Activated naive CD8-positive, alpha-beta T cell treated with anti-CD3 and anti-CD28 coated beads, Interleukin-2, amount 10 ng/mL, durations not matched to agents 7 days and 5 days (primary cell): Measurements from ENCODE around the gene GPR31. TPM values are rescaled to one million over a fixed set of nuclear protein-coding genes. Genes with fewer than 3 reads are reported as not detected.
A peak's percentile ranks its signal among the peaks of the same experiment; 100 is the strongest.
"Not testable (repeated sequence)": the region's sequence is repeated elsewhere in the genome, so short reads cannot be mapped to it uniquely, and the experiment has no call there.

Source experiments
- ATAC-seq: fragments of 150-1000 bp; cut with Tn5 transposase; one replicate; pipeline ENCODE4 v1.10.0; 2021; ENCODE audit warnings: low read depth, moderate library complexity
- POLR2A ChIA-PET: fragments of 350-600 bp; sonication (Branson Sonifier 250); formaldehyde crosslinking; loops from one replicate; lab custom pipeline; 2021; ENCODE audit warnings: antibody characterized with exemption; lab: Charles Lee
- DNase-seq: peaks from one replicate; pipeline ENCODE4 v3.0.0; 2021
- H3K27ac Mint-ChIP-seq: one replicate; pipeline ENCODE4 v1.8.0; 2022; ENCODE audit warnings: mild to moderate bottlenecking, mixed read lengths
- H3K27me3 Mint-ChIP-seq: one replicate; pipeline ENCODE4 v1.8.0; 2022; ENCODE audit warnings: mild to moderate bottlenecking, moderate library complexity, mixed read lengths
- H3K36me3 Mint-ChIP-seq: one replicate; pipeline ENCODE4 v1.8.0; 2021; ENCODE audit warnings: mild to moderate bottlenecking, mixed read lengths
- H3K4me1 Mint-ChIP-seq: one replicate; pipeline ENCODE4 v1.8.0; 2021; ENCODE audit warnings: mixed read lengths
- H3K4me3 Mint-ChIP-seq: one replicate; pipeline ENCODE4 v1.8.0; 2022; ENCODE audit warnings: mild to moderate bottlenecking, moderate library complexity, mixed read lengths
- H3K9me3 Mint-ChIP-seq: one replicate; pipeline ENCODE4 v1.8.0; 2021; ENCODE audit warnings: mixed read lengths
- total RNA-seq, 2 experiments: library from RNA; stranded (reverse); gene quantifications; one replicate each; pipeline ENCODE4 v1.2.3, GENCODE V29; 2021

Gene GPR31
- not detected for total RNA-seq

DNA sequence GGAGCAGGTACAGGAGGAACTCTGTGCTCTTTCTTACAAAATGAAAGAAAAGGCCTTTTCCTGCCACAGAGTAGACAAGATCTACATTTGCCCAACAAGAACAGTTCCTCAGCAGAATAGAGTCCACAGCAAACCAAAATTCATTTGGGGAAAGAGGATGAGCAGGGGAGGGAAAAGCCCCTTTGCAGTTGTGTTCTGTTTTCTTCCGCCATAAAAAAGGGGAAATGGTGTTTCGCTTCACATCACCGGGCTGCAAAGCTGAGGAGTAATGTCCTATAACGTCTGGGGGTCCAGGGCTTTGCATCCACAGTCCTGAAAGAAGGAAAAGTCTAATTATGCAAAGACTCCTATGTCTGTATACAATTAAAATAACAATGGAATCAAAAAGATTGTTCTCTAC, at the start of gene GPR31:
GPR31 (minus strand) TSS at position 118 of the 400 bp plus-strand sequence. CDS start 149 bp downstream, outside the sequence.
- no peak within 1 kb of the TSS for H3K4me3 Mint-ChIP-seq
- no peaks in the 10 kb centered on the region for H3K9me3 Mint-ChIP-seq
- POLR2A ChIA-PET: no interaction called here
- peaks cover 13% of the 10 kb centered on the region for H3K27me3 Mint-ChIP-seq
- H3K4me1 Mint-ChIP-seq: peaks cover 3% of the 10 kb centered on the region
- ATAC-seq: no peak
- DNase-seq: no peak
- no peaks in the 10 kb centered on the region for H3K36me3 Mint-ChIP-seq
- H3K27ac Mint-ChIP-seq: no peak within 1 kb of the TSS

DNA sequence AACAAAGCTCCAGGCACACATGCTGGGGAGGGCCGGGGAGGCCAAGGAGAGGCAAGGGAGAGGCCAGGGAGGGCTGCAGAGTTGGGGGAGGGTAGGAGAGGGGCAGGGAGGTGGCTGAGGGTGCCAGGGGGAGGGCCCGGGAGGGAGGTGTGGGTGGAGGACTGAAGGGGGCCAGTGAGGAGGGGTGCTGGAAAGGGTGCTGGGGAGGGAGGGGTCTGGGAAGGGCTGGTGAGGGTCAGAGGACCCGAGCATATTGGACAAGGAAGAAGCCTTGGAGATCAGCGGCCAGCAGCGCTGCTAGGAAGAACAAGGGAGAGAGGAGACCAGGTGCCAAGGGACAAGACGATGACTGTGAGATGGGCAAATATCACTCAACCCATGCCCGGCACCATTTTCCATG, 49.7 kb upstream of the GPR31 start:
- no peak for DNase-seq
- POLR2A ChIA-PET: no interaction called here
- no peak overlapping the region for H3K4me3 Mint-ChIP-seq
- H3K9me3 Mint-ChIP-seq: no peaks in the 10 kb centered on the region
- peaks cover 3% of the 10 kb centered on the region for H3K27me3 Mint-ChIP-seq
- no peaks in the 10 kb centered on the region for H3K36me3 Mint-ChIP-seq
- H3K27ac Mint-ChIP-seq: no peak overlapping the region
- no peaks in the 10 kb centered on the region for H3K4me1 Mint-ChIP-seq
- no peak for ATAC-seq

- H3K27me3 Mint-ChIP-seq, H3K4me3 Mint-ChIP-seq, DNase-seq, H3K4me1 Mint-ChIP-seq, H3K9me3 Mint-ChIP-seq, H3K27ac Mint-ChIP-seq, ATAC-seq, POLR2A ChIA-PET, H3K36me3 Mint-ChIP-seq: not testable (repeated sequence)
Observed at GRCh38 chr6:167205316-167205715, 47.5 kb upstream of the GPR31 start.

DNA sequence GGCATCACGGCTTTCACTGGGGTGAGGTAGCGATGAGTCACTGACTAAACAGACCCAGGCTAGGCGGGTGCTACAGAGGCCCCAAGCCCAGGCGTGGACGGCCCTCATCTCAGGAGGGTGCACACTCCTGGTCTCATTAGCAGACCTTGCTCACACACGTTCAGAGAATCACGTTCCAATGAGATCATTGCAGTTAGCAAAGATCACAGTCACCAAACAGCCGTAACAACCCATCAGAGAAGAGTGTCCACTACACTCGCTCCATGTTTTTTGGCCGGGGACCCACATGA, 46.2 kb upstream of the GPR31 start:
- ATAC-seq, H3K9me3 Mint-ChIP-seq, H3K4me1 Mint-ChIP-seq, POLR2A ChIA-PET, DNase-seq, H3K27ac Mint-ChIP-seq, H3K27me3 Mint-ChIP-seq, H3K36me3 Mint-ChIP-seq, H3K4me3 Mint-ChIP-seq: not testable (repeated sequence)

- H3K27me3 Mint-ChIP-seq, DNase-seq, ATAC-seq: not testable (repeated sequence)
Observed at GRCh38 chr6:167203261-167204058, 45.7 kb upstream of the GPR31 start.

DNA sequence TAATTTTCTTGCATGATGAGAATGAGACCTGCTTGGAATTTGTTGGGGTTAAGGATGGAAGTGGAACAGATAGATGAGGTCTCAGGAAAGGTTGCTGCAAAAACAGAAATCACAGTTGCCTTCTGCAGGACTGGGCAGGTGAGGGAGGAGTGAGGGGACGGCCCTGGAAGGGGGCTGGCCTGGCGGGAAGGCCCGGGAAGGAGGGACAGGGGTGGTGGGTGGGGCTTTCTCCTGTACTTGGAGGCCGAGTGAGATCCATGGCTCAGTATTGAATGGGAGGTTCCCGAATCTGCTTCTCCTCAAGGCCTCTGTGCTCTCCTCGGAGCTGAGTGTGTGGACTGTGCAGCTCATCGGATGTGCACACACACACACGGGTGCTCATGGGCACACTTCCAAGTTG, 44.8 kb upstream of the GPR31 start:
- POLR2A ChIA-PET: not testable (repeated sequence)

More at GRCh38 chr6:167203261-167204058, 45.7 kb upstream of the GPR31 start:
- H3K27ac Mint-ChIP-seq, H3K36me3 Mint-ChIP-seq, POLR2A ChIA-PET, H3K4me1 Mint-ChIP-seq, H3K9me3 Mint-ChIP-seq, H3K4me3 Mint-ChIP-seq: not testable (repeated sequence)

DNA sequence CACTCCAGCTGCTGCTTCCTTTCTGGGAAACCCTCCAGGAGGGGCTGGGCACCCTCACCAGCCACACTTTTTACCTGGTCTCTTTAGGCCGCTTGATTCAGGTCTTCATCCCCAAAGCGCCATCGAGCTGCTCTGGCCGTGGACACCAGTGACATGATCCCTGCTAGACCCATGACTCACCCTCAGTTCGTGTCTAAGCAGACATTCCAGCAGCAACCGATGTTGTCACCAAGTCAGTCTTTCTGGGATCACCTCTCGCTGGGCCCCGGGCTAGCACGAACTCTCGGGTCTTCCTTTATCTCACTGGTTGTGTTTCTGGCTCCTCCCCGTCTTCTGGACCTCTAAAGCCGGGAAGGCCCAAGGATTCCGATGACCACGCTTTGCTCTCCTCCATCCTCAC, 43.0 kb upstream of the GPR31 start:
- Mint-ChIP-seq H3K4me1 (no peaks in the 10 kb centered on the region), H3K36me3 (no peaks in the 10 kb centered on the region), H3K27me3 (peaks cover 21% of the 10 kb centered on the region), H3K4me3 (no peak overlapping the region), H3K27ac (no peak overlapping the region), H3K9me3 (no peaks in the 10 kb centered on the region)
- ATAC-seq: no peak
- POLR2A ChIA-PET: no interaction called here
- DNase-seq: no peak

More for the DNA sequence above, 44.8 kb upstream of the GPR31 start:
- H3K4me1 Mint-ChIP-seq, H3K9me3 Mint-ChIP-seq, H3K27ac Mint-ChIP-seq, DNase-seq, H3K36me3 Mint-ChIP-seq, H3K4me3 Mint-ChIP-seq, ATAC-seq: not testable (repeated sequence)
- H3K27me3 Mint-ChIP-seq: peaks cover 10% of the 10 kb centered on the region

DNA sequence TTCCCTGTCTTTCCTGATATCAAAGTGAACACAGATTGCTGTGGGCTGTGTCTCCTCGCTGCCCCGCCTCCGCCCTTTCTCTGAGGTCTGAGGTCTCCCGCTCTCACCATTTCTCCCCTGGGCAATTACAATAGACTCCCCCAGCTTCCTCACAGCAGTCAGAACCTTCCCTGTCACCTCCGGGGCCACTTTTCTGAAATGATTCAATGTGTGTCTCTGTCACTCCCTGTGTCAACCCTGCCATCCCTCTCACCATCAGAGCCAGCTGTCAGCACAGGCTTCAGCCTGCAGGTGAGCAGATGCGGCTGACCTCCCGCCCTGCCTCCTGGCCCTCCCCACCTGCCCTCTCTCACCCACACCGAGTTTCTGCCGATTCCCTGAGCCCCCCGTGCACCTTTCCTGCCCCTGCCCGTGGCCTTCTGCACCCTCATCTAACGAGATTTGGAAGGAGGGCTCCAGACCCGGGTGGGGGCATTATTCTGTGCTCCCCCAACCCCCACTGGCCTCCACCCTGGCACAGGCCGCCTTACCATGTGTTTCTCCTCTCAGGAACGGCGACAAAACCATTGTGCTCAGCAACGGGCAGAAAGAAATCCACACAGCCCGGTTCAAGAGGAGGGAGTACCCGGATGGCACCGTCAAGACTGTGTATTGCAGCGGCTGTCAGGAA, 38.3 kb upstream of the GPR31 start:
- ATAC-seq, POLR2A ChIA-PET, H3K27ac Mint-ChIP-seq, DNase-seq, H3K36me3 Mint-ChIP-seq, H3K4me1 Mint-ChIP-seq, H3K4me3 Mint-ChIP-seq, H3K9me3 Mint-ChIP-seq: not testable (repeated sequence)
- peaks cover 30% of the 10 kb centered on the region for H3K27me3 Mint-ChIP-seq

GRCh38 chr6:167193515-167194125, 35.8 kb upstream of the GPR31 start:
- POLR2A ChIA-PET: not testable (repeated sequence)

DNA sequence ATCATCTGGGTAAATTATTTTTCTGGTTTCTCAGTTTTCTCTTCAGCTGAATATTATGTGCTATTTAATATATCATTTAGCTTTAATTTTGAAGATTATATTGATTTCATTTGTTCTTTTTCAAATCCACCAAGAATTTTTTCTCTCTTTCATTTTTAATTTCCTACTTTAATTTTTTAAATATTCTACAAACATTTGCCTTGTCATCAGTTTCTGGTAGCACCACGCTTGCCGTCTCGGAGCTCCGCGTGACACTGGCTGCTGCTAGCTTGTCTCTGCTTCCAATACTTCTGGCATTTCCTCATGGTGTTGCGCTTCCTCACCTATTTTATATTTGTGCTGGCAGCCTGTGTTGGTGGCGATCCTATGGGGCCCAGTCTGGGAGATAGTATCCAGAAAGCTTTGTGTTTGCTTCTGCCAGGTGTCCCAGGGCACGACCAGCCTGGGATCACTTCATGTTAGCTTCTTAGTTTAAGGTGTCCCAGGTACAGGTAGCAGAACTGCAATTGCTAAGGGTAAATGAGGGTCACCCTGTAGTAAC, 33.3 kb upstream of the GPR31 start:
- POLR2A ChIA-PET, H3K27ac Mint-ChIP-seq, H3K36me3 Mint-ChIP-seq: not testable (repeated sequence)

More at GRCh38 chr6:167193515-167194125, 35.8 kb upstream of the GPR31 start:
- not testable (repeated sequence) for H3K27ac Mint-ChIP-seq, DNase-seq, ATAC-seq, H3K36me3 Mint-ChIP-seq, H3K9me3 Mint-ChIP-seq, H3K4me1 Mint-ChIP-seq, H3K4me3 Mint-ChIP-seq
- peaks cover 37% of the 10 kb centered on the region for H3K27me3 Mint-ChIP-seq

GRCh38 chr6:167187275-167187674, 29.5 kb upstream of the GPR31 start:
- DNase-seq, H3K36me3 Mint-ChIP-seq, H3K27ac Mint-ChIP-seq, POLR2A ChIA-PET, H3K4me1 Mint-ChIP-seq, ATAC-seq, H3K9me3 Mint-ChIP-seq, H3K4me3 Mint-ChIP-seq, H3K27me3 Mint-ChIP-seq: not testable (repeated sequence)

More for the DNA sequence above, 33.3 kb upstream of the GPR31 start:
- H3K27me3 Mint-ChIP-seq: peaks cover 18% of the 10 kb centered on the region
- not testable (repeated sequence) for H3K9me3 Mint-ChIP-seq, H3K4me1 Mint-ChIP-seq, DNase-seq, H3K4me3 Mint-ChIP-seq, ATAC-seq

GRCh38 chr6:167185101-167185500, 27.3 kb upstream of the GPR31 start:
- H3K27me3 Mint-ChIP-seq, POLR2A ChIA-PET, H3K9me3 Mint-ChIP-seq, H3K4me3 Mint-ChIP-seq, ATAC-seq, H3K36me3 Mint-ChIP-seq, DNase-seq, H3K27ac Mint-ChIP-seq, H3K4me1 Mint-ChIP-seq: not testable (repeated sequence)

- H3K9me3 Mint-ChIP-seq, H3K36me3 Mint-ChIP-seq, H3K4me3 Mint-ChIP-seq, H3K27ac Mint-ChIP-seq, H3K27me3 Mint-ChIP-seq, H3K4me1 Mint-ChIP-seq, POLR2A ChIA-PET, DNase-seq: not testable (repeated sequence)
- peak; percentile 87 for ATAC-seq
Observed at GRCh38 chr6:167182913-167183314, 25.1 kb upstream of the GPR31 start.
